Mesendoderm (in vitro differentiated cells): ENCODE measurements around the gene PARP6.

Experiments
- DNase-seq: peaks from one replicate; pipeline ENCODE4 v3.0.0; 2013
- H2AK5ac ChIP-seq: 2 replicates; pipeline ENCODE4 v1.6.1; 2013; ENCODE audit warnings: low read length, inconsistent platforms
- H2BK120ac ChIP-seq: 2 replicates; pipeline ENCODE4 v1.6.1; 2013; ENCODE audit warnings: low read depth, mild to moderate bottlenecking, low read length, moderate library complexity, mixed read lengths
- H2BK15ac ChIP-seq: replicated peaks from 2 replicates; pipeline ENCODE4 v1.6.1; 2013; ENCODE audit warnings: low read depth, mild to moderate bottlenecking, moderate library complexity
- H2BK5ac ChIP-seq: 2 replicates; pipeline ENCODE4 v1.6.1; 2013; ENCODE audit warnings: low read length, inconsistent platforms
- H3K18ac ChIP-seq: 2 replicates; pipeline ENCODE4 v1.6.1; 2013; ENCODE audit warnings: mild to moderate bottlenecking, low read length, mixed read lengths
- H3K23ac ChIP-seq: one replicate; pipeline ENCODE4 v1.6.1; 2013; ENCODE audit warnings: low read length
- H3K27ac ChIP-seq: 2 replicates; pipeline ENCODE4 v1.5.1; 2013; ENCODE audit warnings: low read depth, mild to moderate bottlenecking, inconsistent platforms, low read length, moderate library complexity
- H3K27me3 ChIP-seq: 2 replicates; pipeline ENCODE4 v1.6.1; 2013; ENCODE audit warnings: low read length, control low read depth, mild to moderate bottlenecking, inconsistent platforms; ENCODE audit not compliant: insufficient read depth, poor library complexity
- H3K36me3 ChIP-seq: 2 replicates; pipeline ENCODE4 v1.6.1; 2013; ENCODE audit warnings: low read length, inconsistent platforms; ENCODE audit not compliant: control insufficient read depth, insufficient read depth
- H3K4ac ChIP-seq: one replicate; pipeline ENCODE4 v1.6.1; 2013; ENCODE audit warnings: low read depth, mild to moderate bottlenecking, low read length, moderate library complexity
- H3K4me1 ChIP-seq: 2 replicates; pipeline ENCODE4 v1.6.1; 2013; ENCODE audit warnings: low read depth, low read length, inconsistent platforms; ENCODE audit not compliant: control insufficient read depth
- H3K4me2 ChIP-seq: 2 replicates; pipeline ENCODE4 v1.6.1; 2013; ENCODE audit warnings: low read length
- H3K4me3 ChIP-seq: 2 replicates; pipeline ENCODE4 v1.5.1; 2013; ENCODE audit warnings: mild to moderate bottlenecking, low read length
- H3K56ac ChIP-seq: one replicate; pipeline ENCODE4 v1.6.1; 2013; ENCODE audit warnings: low read length
- H3K79me1 ChIP-seq: 2 replicates; pipeline ENCODE4 v1.6.1; 2013; ENCODE audit warnings: low read length, inconsistent platforms
- H3K79me2 ChIP-seq: 2 replicates; pipeline ENCODE4 v1.6.1; 2013; ENCODE audit warnings: mild to moderate bottlenecking, low read length; ENCODE audit not compliant: control insufficient read depth, insufficient read depth
- H3K9ac ChIP-seq: 2 replicates; pipeline ENCODE4 v1.6.1; 2013; ENCODE audit warnings: low read length, inconsistent platforms
- H4K5ac ChIP-seq: one replicate; pipeline ENCODE4 v1.6.1; 2013; ENCODE audit warnings: low read length
- H4K8ac ChIP-seq: one replicate; pipeline ENCODE4 v1.6.1; 2013; ENCODE audit warnings: low read depth, mild to moderate bottlenecking, control low read depth, low read length, moderate library complexity
- WGBS: extraction: QIAGEN DNeasy Blood & Tissue Kit; methylation state at CpG from one replicate; pipeline ENCODE4 v1.1.7; 2013; ENCODE audit warnings: low lambda C conversion rate, missing lambda C conversion rate; ENCODE audit not compliant: insufficient coverage; ENCODE audit errors: extremely low coverage; 5-methylcytosine and 5-hydroxymethylcytosine counted together

PARP6 gene

DNA sequence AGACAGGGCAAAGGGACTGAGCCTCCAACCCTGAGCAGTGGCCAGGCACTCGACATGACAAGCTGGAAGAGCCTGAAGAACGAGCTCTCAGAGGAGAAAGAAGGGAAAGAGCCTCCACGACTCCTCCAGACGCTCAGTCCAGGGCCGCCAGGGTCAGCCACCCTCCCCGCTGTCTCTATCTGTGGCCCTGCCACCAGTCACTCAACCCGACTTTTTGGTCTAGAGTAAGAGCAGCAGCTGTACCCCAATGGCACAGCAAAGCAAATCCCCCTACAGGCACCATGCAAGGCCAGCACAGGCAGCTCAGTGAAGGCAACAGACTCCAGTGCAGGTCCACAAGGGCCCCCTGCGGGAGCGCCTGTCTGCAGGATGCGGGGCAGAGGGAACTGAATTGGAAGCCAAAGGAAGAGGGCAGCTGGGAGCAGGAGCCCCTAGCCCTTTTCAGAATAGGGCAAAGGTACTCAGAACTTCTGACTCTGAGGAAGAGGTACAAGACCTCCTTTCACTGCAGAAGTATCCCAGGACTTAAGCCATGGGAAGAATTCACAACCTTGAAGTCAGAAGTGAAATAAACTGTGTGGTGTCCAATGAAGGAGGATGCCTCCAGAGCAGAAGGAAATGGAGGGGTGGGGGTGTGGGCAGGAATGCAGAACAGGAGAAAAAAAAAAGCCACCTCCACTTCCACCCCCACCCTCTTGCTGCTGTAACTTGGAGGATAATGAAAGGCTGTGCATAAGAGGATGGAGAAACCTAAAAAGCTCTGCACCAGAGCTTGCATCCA lies 66.3 kb downstream of the PARP6 start:
- peaks cover 22% of the 10 kb centered on the region for H3K79me1 ChIP-seq
- peaks cover 70% of the 10 kb centered on the region for H3K36me3 ChIP-seq
- H3K27ac ChIP-seq: no peak overlapping the region
- H2BK120ac ChIP-seq: no peak overlapping the region
- H3K9ac ChIP-seq: no peak overlapping the region
- no peak for DNase-seq
- peaks cover 3% of the 10 kb centered on the region for H3K79me2 ChIP-seq
- no peak overlapping the region for H3K4ac ChIP-seq
- no peak overlapping the region for H2AK5ac ChIP-seq
- no peak overlapping the region for H2BK5ac ChIP-seq
- no peak overlapping the region for H3K18ac ChIP-seq
- no peak overlapping the region for H2BK15ac ChIP-seq
- no peak overlapping the region for H4K5ac ChIP-seq
- no peak overlapping the region for H4K8ac ChIP-seq
- no peak overlapping the region for H3K56ac ChIP-seq
- H3K23ac ChIP-seq: no peak overlapping the region
- H3K4me1 ChIP-seq: no peaks in the 10 kb centered on the region
- H3K4me2 ChIP-seq: no peak overlapping the region
- H3K4me3 ChIP-seq: no peak overlapping the region
- WGBS: no CpG with 5 or more reads among the region's 10 CpGs
- H3K27me3 ChIP-seq: no peaks in the 10 kb centered on the region

DNA sequence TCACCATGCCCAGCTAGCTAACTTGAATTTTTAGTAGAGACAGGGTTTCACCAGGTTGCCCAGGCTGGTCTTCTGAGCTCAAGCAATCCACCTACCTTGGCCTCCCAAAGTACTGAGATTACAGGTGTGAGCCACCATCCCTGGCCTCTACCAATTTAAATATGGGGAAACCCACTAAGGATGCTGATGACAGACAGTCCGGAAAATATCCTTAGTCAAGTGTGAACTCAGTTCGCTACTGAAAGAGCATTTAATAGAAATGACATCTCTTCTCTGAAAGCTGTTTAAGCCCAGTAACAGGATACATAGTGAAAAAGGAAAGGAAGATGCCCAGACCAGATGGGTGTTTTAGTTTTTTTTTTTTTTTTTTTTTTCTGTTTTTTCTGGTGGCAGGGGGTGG lies 67.1 kb downstream of the PARP6 start:
- H3K79me2 ChIP-seq: peaks cover 3% of the 10 kb centered on the region
- no peak for DNase-seq
- H2BK5ac ChIP-seq: no peak overlapping the region
- H3K36me3 ChIP-seq: peaks cover 76% of the 10 kb centered on the region
- H3K27me3 ChIP-seq: no peaks in the 10 kb centered on the region
- H3K79me1 ChIP-seq: peaks cover 20% of the 10 kb centered on the region
- H3K4me1 ChIP-seq: no peaks in the 10 kb centered on the region
- no peak overlapping the region for H3K23ac ChIP-seq
- no peak overlapping the region for H2BK120ac ChIP-seq
- H3K27ac ChIP-seq: no peak overlapping the region
- H3K56ac ChIP-seq: no peak overlapping the region
- H3K4me2 ChIP-seq: no peak overlapping the region
- H3K4ac ChIP-seq: no peak overlapping the region
- no peak overlapping the region for H4K8ac ChIP-seq
- no peak overlapping the region for H2BK15ac ChIP-seq
- H3K18ac ChIP-seq: no peak overlapping the region
- H3K4me3 ChIP-seq: no peak overlapping the region
- H2AK5ac ChIP-seq: no peak overlapping the region
- H3K9ac ChIP-seq: no peak overlapping the region
- no peak overlapping the region for H4K5ac ChIP-seq
- WGBS: no CpG with 5 or more reads among the region's 2 CpGs

GRCh38 chr15:72203507-72203837 lies 68.9 kb downstream of the PARP6 start:
- Histone ChIP-seq H2AK5ac (no peak overlapping the region), H3K56ac (no peak overlapping the region), H3K4me1 (no peaks in the 10 kb centered on the region), H4K5ac (no peak overlapping the region), H2BK5ac (no peak overlapping the region), H4K8ac (no peak overlapping the region), H3K23ac (no peak overlapping the region), H3K4me2 (no peak overlapping the region), H3K36me3 (peaks cover 70% of the 10 kb centered on the region), H2BK120ac (no peak overlapping the region), H3K18ac (no peak overlapping the region), H3K79me2 (peaks cover 3% of the 10 kb centered on the region), H2BK15ac (no peak overlapping the region), H3K27ac (no peak overlapping the region), H3K9ac (no peak overlapping the region), H3K4me3 (no peak overlapping the region), H3K79me1 (peaks cover 12% of the 10 kb centered on the region), H3K4ac (no peak overlapping the region), H3K27me3 (no peaks in the 10 kb centered on the region)
- no CpG with 5 or more reads among the region's 5 CpGs for WGBS
- no peak for DNase-seq

- no peak overlapping the region for H3K27ac ChIP-seq
- no peak overlapping the region for H4K5ac ChIP-seq
- H3K79me1 ChIP-seq: peaks cover 12% of the 10 kb centered on the region
- WGBS: no CpG with 5 or more reads among the region's 8 CpGs
- no peak overlapping the region for H2BK120ac ChIP-seq
- no peak for DNase-seq
- no peaks in the 10 kb centered on the region for H3K4me1 ChIP-seq
- H3K36me3 ChIP-seq: peaks cover 66% of the 10 kb centered on the region
- no peak overlapping the region for H3K4me3 ChIP-seq
- H2AK5ac ChIP-seq: no peak overlapping the region
- no peak overlapping the region for H4K8ac ChIP-seq
- no peak overlapping the region for H3K56ac ChIP-seq
- H3K23ac ChIP-seq: no peak overlapping the region
- no peak overlapping the region for H3K4me2 ChIP-seq
- no peak overlapping the region for H2BK5ac ChIP-seq
- H3K4ac ChIP-seq: no peak overlapping the region
- peaks cover 3% of the 10 kb centered on the region for H3K79me2 ChIP-seq
- no peak overlapping the region for H3K18ac ChIP-seq
- no peak overlapping the region for H3K9ac ChIP-seq
- no peak overlapping the region for H2BK15ac ChIP-seq
- H3K27me3 ChIP-seq: no peaks in the 10 kb centered on the region
These were observed 69.4 kb downstream of the PARP6 start for GRCh38 chr15:72202801-72203506.

DNA sequence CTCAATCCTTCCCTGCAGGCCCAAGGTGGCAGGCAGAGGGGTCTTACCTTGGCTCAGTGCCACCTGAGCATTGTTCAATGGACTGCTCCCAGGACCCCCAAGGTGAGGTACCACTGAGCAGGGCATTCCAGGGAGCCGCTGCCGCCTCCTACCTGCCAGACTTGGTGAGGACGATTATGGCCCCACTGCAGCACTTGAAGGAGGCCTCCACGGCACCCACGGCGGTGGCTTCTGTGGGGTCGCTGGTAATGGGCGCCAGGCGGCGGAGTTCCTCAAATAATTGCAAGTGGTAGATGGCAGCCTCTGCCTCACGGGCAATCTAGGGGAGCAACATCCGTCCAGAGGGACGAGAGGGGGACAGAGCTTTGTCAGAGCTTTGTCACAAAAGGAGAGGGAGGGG lies 70.1 kb downstream of the PARP6 start:
- H3K27me3 ChIP-seq: no peaks in the 10 kb centered on the region
- H3K36me3 ChIP-seq: peaks cover 59% of the 10 kb centered on the region
- no peaks in the 10 kb centered on the region for H3K79me2 ChIP-seq
- no peak overlapping the region for H3K27ac ChIP-seq
- H3K4ac ChIP-seq: no peak overlapping the region
- H3K79me1 ChIP-seq: peaks cover 7% of the 10 kb centered on the region
- no peak overlapping the region for H2AK5ac ChIP-seq
- H4K8ac ChIP-seq: no peak overlapping the region
- H3K23ac ChIP-seq: no peak overlapping the region
- H2BK15ac ChIP-seq: no peak overlapping the region
- H3K4me1 ChIP-seq: no peaks in the 10 kb centered on the region
- no peak overlapping the region for H4K5ac ChIP-seq
- H3K18ac ChIP-seq: no peak overlapping the region
- H3K56ac ChIP-seq: no peak overlapping the region
- no peak overlapping the region for H2BK5ac ChIP-seq
- H2BK120ac ChIP-seq: no peak overlapping the region
- DNase-seq: no peak
- no peak overlapping the region for H3K4me2 ChIP-seq
- H3K9ac ChIP-seq: no peak overlapping the region
- no peak overlapping the region for H3K4me3 ChIP-seq
- no CpG with 5 or more reads among the region's 13 CpGs for WGBS
